ENCODE measurements around the gene S100PBP.

S100PBP gene

DNA sequence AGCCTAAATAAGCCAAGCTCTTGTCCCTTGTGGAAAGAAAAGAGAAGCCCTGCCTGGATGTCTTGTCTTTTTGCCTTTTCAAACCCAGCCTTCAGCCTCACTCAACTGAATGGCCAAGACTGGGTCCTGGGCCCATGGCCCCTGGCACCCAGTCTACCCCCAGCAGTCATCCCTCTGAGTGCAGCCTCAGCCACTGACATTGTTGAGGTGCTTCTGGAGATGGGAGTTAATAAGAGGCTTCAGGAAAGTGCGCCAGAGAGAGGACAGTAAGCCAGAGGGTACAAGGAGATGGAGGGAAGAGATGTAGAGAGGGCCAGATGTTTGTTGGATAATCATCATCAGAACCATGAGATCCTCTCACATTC is 46.4 kb downstream of the S100PBP start:
- in situ Hi-C loops (cut with MboI; ENCODE audit: low sequenced_read_pairs, unreplicated experiment): no loop called here
- no peak for DNase-seq (ENCODE audit: low spot score)
- TF ChIP-seq CTCF (IDR thresholded peaks at IDR 0.05; ENCODE audit: borderline replicate concordance, control extremely low read depth, extremely low read depth, insufficient read depth, missing control alignments): no peak

- in situ Hi-C loops (cut with MboI; ENCODE audit: low sequenced_read_pairs, unreplicated experiment): no loop called here
- no peak for TF ChIP-seq CTCF (IDR thresholded peaks at IDR 0.05; ENCODE audit: borderline replicate concordance, control extremely low read depth, extremely low read depth, insufficient read depth, missing control alignments)
- DNase-seq (ENCODE audit: low spot score): no peak
Observed at GRCh38 chr1:32864375-32865019, 47.0 kb downstream of the S100PBP start.

DNA sequence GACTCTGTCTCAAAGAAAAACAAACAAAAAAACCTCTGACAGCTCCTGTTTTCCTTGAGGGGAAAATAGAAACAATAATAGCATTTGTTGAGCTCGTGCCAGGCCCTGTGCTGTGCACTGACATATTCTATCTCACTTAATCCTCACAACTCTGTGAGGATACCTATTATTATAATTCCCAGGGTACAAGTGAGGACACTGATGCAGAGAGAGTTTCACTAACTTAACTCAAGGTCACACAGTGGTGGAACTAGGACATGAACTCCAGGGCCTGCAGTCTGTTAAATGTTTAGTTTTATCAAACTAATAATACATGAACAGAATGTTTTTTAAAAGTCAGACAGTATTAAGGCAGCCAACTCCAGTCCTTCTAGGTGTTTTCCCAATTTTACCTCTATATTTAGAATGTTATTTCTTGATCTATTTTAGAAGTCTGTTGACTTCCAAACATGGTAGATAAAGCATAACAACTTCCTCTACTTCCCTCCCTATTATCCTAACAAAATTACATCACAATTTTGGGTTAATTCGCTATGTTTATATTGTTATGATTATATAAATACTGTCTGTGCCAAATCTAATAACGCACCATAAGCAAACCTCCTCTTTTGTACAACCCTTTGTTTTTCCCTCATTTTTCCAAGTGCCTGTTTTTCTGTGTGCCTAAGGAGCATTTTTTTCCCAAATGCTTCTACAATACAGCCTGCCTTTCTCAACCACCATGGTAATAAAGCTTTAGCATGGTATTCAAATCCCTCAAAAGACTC is 48.4 kb downstream of the S100PBP start:
- no peak for TF ChIP-seq CTCF (IDR thresholded peaks at IDR 0.05; ENCODE audit: borderline replicate concordance, control extremely low read depth, extremely low read depth, insufficient read depth, missing control alignments)
- in situ Hi-C loops (cut with MboI; ENCODE audit: low sequenced_read_pairs, unreplicated experiment): no loop called here
- DNase-seq (ENCODE audit: low spot score): no peak

DNA sequence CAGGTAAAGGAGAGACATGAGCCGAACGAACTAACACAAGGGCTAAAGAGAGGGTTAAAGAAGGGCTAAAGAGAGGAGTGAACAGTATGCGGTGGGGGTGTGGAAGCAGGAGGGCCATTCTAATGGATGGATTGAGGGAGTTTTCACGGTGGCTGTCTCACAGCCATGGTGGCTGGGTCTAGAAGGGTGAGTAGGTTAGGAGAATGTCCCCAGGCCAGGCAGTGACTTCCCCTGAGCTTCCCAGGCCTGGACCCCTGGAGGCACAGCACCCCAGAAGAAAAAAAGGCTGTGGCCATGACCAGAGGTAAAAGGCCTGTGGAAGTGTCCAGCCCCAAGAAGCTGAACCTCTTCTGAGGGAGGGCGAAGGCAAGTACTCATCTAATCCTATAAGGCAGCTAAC is 49.7 kb downstream of the S100PBP start:
- no peak for TF ChIP-seq CTCF (IDR thresholded peaks at IDR 0.05; ENCODE audit: borderline replicate concordance, control extremely low read depth, extremely low read depth, insufficient read depth, missing control alignments)
- in situ Hi-C loops (cut with MboI; ENCODE audit: low sequenced_read_pairs, unreplicated experiment): no loop called here
- DNase-seq (ENCODE audit: low spot score): no peak

DNA sequence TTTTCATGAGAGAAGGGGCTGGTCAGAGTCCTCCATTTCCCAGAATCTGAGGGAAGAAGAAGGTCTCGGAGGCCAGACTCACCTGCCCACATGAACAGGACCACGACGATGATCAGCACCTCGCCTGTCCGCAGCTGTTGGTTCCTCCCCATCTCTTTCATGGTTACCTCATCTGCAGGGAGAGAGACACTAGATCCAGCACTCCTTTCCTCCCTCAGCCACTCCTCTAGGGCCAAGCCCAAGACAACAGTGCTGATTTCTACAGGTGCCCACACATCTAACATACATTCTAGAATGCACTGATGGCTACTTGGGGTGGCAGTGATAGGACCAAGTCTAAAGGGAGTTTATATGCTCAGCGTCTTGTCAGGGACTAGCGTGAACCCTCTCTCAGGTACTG is 50.2 kb downstream of the S100PBP start:
- TF ChIP-seq CTCF (IDR thresholded peaks at IDR 0.05; ENCODE audit: borderline replicate concordance, control extremely low read depth, extremely low read depth, insufficient read depth, missing control alignments): no peak
- in situ Hi-C loops (cut with MboI; ENCODE audit: low sequenced_read_pairs, unreplicated experiment): no loop called here
- no peak for DNase-seq (ENCODE audit: low spot score)

DNA sequence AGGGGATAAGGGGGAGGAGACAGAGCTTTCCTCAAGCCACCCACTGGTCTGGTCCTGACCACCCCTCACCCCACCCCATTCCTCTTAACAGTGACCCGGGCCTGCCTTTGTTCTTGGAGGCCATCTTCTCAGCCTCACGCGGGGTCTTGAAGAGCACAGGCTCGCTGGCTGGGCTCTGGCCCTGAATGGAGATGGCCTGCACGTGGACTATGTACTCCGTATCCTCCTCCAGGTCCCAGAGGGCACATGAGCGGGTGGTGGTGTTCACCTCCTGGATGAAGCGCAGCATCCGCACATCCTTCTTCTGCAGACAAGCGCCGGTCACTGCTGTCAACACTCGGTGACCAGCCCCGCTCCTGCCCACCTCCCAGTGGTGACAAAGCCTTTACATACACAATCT is 50.6 kb downstream of the S100PBP start:
- DNase-seq (ENCODE audit: low spot score): no peak
- in situ Hi-C loops (cut with MboI; ENCODE audit: low sequenced_read_pairs, unreplicated experiment): no loop called here
- no peak for TF ChIP-seq CTCF (IDR thresholded peaks at IDR 0.05; ENCODE audit: borderline replicate concordance, control extremely low read depth, extremely low read depth, insufficient read depth, missing control alignments)
